Thymus (tissue), 11 donors: ENCODE results near the gene CNKSR1. TPM values are rescaled to one million over a fixed set of nuclear protein-coding genes. Genes with fewer than 3 reads are reported as not detected.

Source experiments
- DNase-seq, 9 donors: peaks; one replicate each; pipeline ENCODE4 v3.0.0-alpha.2; 2013; ENCODE audit warnings: low spot score in 9 of 9, low read depth in 6 of 9, missing footprints in 1 of 9
- H3K27ac ChIP-seq, 2 donors: one replicate each; pipeline ENCODE4 v1.5.1; 2013; ENCODE audit warnings: control low read depth in 1 of 2, low read depth in 1 of 2, low read length in 1 of 2, mild to moderate bottlenecking in 1 of 2, moderate library complexity in 1 of 2
- H3K27me3 ChIP-seq, 2 donors: one replicate each; pipeline ENCODE4 v1.5.1; 2013; ENCODE audit warnings: low read length in 1 of 2; ENCODE audit not compliant: control insufficient read depth in 2 of 2, insufficient read depth in 1 of 2
- H3K36me3 ChIP-seq, 2 donors: one replicate each; pipeline ENCODE4 v1.5.1; 2013; ENCODE audit warnings: low read length in 1 of 2, mild to moderate bottlenecking in 1 of 2, moderate library complexity in 1 of 2; ENCODE audit not compliant: control insufficient read depth in 2 of 2, insufficient read depth in 2 of 2
- H3K4me1 ChIP-seq, 2 donors: one replicate each; pipeline ENCODE4 v1.5.1; 2013; ENCODE audit warnings: low read length in 2 of 2; ENCODE audit not compliant: control insufficient read depth in 2 of 2, insufficient read depth in 2 of 2
- H3K4me3 ChIP-seq, 2 donors: one replicate each; pipeline ENCODE4 v1.5.1; 2013; ENCODE audit warnings: low read length in 2 of 2, control low read depth in 1 of 2, mild to moderate bottlenecking in 1 of 2
- H3K9me3 ChIP-seq, 2 donors: one replicate each; pipeline ENCODE4 v1.5.1; 2013; ENCODE audit warnings: low read length in 1 of 2, mild to moderate bottlenecking in 1 of 2; ENCODE audit not compliant: control insufficient read depth in 2 of 2, insufficient read depth in 1 of 2
- WGBS: extraction: QIAGEN DNeasy Blood & Tissue Kit; methylation state at CpG from one replicate; pipeline ENCODE4 v1.1.7; 2013; 5-methylcytosine and 5-hydroxymethylcytosine counted together
- polyA plus RNA-seq: library from polyadenylated mRNA; stranded (reverse); fragments of 200-250 nt; gene quantifications from one replicate; pipeline ENCODE4 v1.2.3, GENCODE V29; 2013
- total RNA-seq: library from RNA; stranded (reverse); fragments of 120-200 nt; gene quantifications from one replicate; pipeline ENCODE4 v1.2.4, GENCODE V29; 2013
- donor health status: healthy.

The CNKSR1 gene
- total and polyA plus RNA-seq, 2 donors = 1.1 to 9.5 TPM

- peaks cover 0 to 5% of the 10 kb centered on the region in 2 donors for H3K27me3 ChIP-seq
- no peak overlapping the region for H3K4me3 ChIP-seq
- WGBS = 35% methylated on average over 19 of the region's 19 CpGs
- H3K36me3 ChIP-seq = no peaks in the 10 kb centered on the region
- peak; percentile 52 to 89 (median 73) for DNase-seq
- no peak overlapping the region for H3K27ac ChIP-seq
- H3K9me3 ChIP-seq = no peaks in the 10 kb centered on the region
- H3K4me1 ChIP-seq = peaks cover 3 to 5% of the 10 kb centered on the region in 2 donors
Measured at GRCh38 chr1:26145041-26145959, 32.0 kb upstream of the CNKSR1 start.

- DNase-seq = no peak
- H3K9me3 ChIP-seq = no peaks in the 10 kb centered on the region
- H3K27me3 ChIP-seq = peaks cover 0 to 5% of the 10 kb centered on the region in 2 donors
- no peaks in the 10 kb centered on the region for H3K36me3 ChIP-seq
- WGBS = 89% methylated on average over 6 of the region's 6 CpGs
- no peak overlapping the region for H3K4me3 ChIP-seq
- no peak overlapping the region for H3K27ac ChIP-seq
- H3K4me1 ChIP-seq = peaks cover 3 to 5% of the 10 kb centered on the region in 2 donors
Measured at GRCh38 chr1:26145960-26146294, 31.4 kb upstream of the CNKSR1 start.

- H3K27ac ChIP-seq = no peak overlapping the region
- peaks cover 0 to 5% of the 10 kb centered on the region in 2 donors for H3K27me3 ChIP-seq
- no peak overlapping the region for H3K4me3 ChIP-seq
- no peaks in the 10 kb centered on the region for H3K9me3 ChIP-seq
- peaks cover 3 to 5% of the 10 kb centered on the region in 2 donors for H3K4me1 ChIP-seq
- H3K36me3 ChIP-seq = no peaks in the 10 kb centered on the region
- DNase-seq = no peak
Measured at GRCh38 chr1:26148887-26149286, 28.4 kb upstream of the CNKSR1 start.

GRCh38 chr1:26153966-26154532 lies 23.2 kb upstream of the CNKSR1 start:
- Histone ChIP-seq H3K27ac (no peak overlapping the region), H3K4me1 (peaks cover 22 to 38% of the 10 kb centered on the region in 2 donors), H3K36me3 (no peaks in the 10 kb centered on the region), H3K4me3 (no peak overlapping the region), H3K9me3 (no peaks in the 10 kb centered on the region), H3K27me3 (peaks cover 0 to 25% of the 10 kb centered on the region in 2 donors)
- 89% methylated on average over 5 of the region's 5 CpGs for WGBS
- no peak for DNase-seq

- peaks cover 0 to 29% of the 10 kb centered on the region in 2 donors for H3K27me3 ChIP-seq
- 52% methylated on average over 9 of the region's 9 CpGs for WGBS
- no peak for DNase-seq
- H3K36me3 ChIP-seq = no peaks in the 10 kb centered on the region
- no peak overlapping the region for H3K27ac ChIP-seq
- no peaks in the 10 kb centered on the region for H3K9me3 ChIP-seq
- H3K4me3 ChIP-seq = no peak overlapping the region
- peaks cover 22 to 38% of the 10 kb centered on the region in 2 donors for H3K4me1 ChIP-seq
Measured at GRCh38 chr1:26154750-26155149, 22.5 kb upstream of the CNKSR1 start.

- Histone ChIP-seq H3K36me3 (no peaks in the 10 kb centered on the region), H3K9me3 (no peaks in the 10 kb centered on the region), H3K4me3 (no peak overlapping the region), H3K27ac (no peak overlapping the region), H3K4me1 (peaks cover 22 to 38% of the 10 kb centered on the region in 2 donors), H3K27me3 (peaks cover 2 to 34% of the 10 kb centered on the region in 2 donors)
- peak in 1 of 9 donors; percentile 61 for DNase-seq
- WGBS = 57% methylated on average over 21 of the region's 21 CpGs
Measured at GRCh38 chr1:26155370-26156284, 21.7 kb upstream of the CNKSR1 start.

GRCh38 chr1:26156285-26157038 lies 20.8 kb upstream of the CNKSR1 start:
- Histone ChIP-seq H3K4me3 (peak overlapping the region in 1 of 2 donors; percentile 13), H3K36me3 (no peaks in the 10 kb centered on the region), H3K9me3 (no peaks in the 10 kb centered on the region), H3K27me3 (peaks cover 5 to 43% of the 10 kb centered on the region in 2 donors), H3K27ac (no peak overlapping the region), H3K4me1 (peaks cover 22 to 44% of the 10 kb centered on the region in 2 donors)
- 27% methylated on average over 12 of the region's 12 CpGs for WGBS
- DNase-seq = peak in 1 of 9 donors; percentile 65

GRCh38 chr1:26158271-26158907 lies 18.9 kb upstream of the CNKSR1 start:
- Histone ChIP-seq H3K27ac (no peak overlapping the region), H3K27me3 (peaks cover 20 to 60% of the 10 kb centered on the region in 2 donors), H3K4me1 (peaks cover 22 to 53% of the 10 kb centered on the region in 2 donors), H3K9me3 (peaks cover 0 to 8% of the 10 kb centered on the region in 2 donors), H3K4me3 (no peak overlapping the region), H3K36me3 (no peaks in the 10 kb centered on the region)
- DNase-seq = no peak
- 94% methylated on average over 5 of the region's 5 CpGs for WGBS
